Dendritic cell treated with granulocyte-macrophage colony-stimulating factor and Interleukin-4, amounts not matched to agents 40 ng/mL and 50 ng/mL, for 4 days (primary cell): ENCODE data around the gene BLID.

Experiments used
- H3K27ac Mint-ChIP-seq: one replicate; pipeline ENCODE4 v1.8.0; 2022; ENCODE audit warnings: mild to moderate bottlenecking, mixed read lengths
- H3K27me3 Mint-ChIP-seq: one replicate; pipeline ENCODE4 v1.8.0; 2022; ENCODE audit warnings: mild to moderate bottlenecking, mixed read lengths
- H3K36me3 Mint-ChIP-seq: one replicate; pipeline ENCODE4 v1.8.0; 2022; ENCODE audit warnings: low read depth, mixed read lengths
- H3K4me1 Mint-ChIP-seq: one replicate; pipeline ENCODE4 v1.8.0; 2022; ENCODE audit warnings: low read depth, mixed read lengths
- H3K4me3 Mint-ChIP-seq: one replicate; pipeline ENCODE4 v1.8.0; 2022; ENCODE audit warnings: mild to moderate bottlenecking, moderate library complexity, mixed read lengths
- H3K9me3 Mint-ChIP-seq: one replicate; pipeline ENCODE4 v1.8.0; 2022; ENCODE audit warnings: mixed read lengths
- intact Hi-C: fragments of 100-400 bp; cut with micrococcal nuclease; formaldehyde crosslinking; loops from one replicate; pipeline ENCODE4 v1.15.0; 2022

Gene BLID

GRCh38 chr11:122105044-122105758 lies 10.8 kb downstream of the BLID start:
- intact Hi-C loops: no loop called here
- H3K27ac Mint-ChIP-seq: no peak overlapping the region
- peaks cover 3% of the 10 kb centered on the region for H3K4me1 Mint-ChIP-seq
- H3K9me3 Mint-ChIP-seq: no peaks in the 10 kb centered on the region
- peaks cover 24% of the 10 kb centered on the region for H3K27me3 Mint-ChIP-seq
- no peak overlapping the region for H3K4me3 Mint-ChIP-seq
- H3K36me3 Mint-ChIP-seq: no peaks in the 10 kb centered on the region

DNA sequence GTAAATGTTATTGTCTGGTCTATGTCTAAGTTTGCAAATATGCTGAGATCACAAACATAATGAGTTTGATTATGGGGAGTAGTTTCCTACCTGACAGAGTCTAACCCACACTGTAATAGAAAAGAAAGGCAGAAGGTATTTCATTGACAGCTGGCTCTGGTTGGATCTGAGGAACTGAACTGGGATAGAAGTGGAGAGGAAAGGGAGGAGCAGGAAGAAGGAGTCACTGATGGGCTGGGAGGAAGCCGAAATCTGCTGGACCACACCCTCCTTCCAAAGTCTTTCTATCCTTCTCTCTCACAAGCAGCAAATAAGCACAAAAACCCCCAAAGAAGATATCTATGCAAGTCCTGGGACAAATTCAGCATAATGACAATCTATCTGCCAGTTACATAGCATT lies 11.7 kb downstream of the BLID start:
- Mint-ChIP-seq H3K9me3 (no peaks in the 10 kb centered on the region), H3K4me3 (no peak overlapping the region), H3K27me3 (peaks cover 33% of the 10 kb centered on the region), H3K36me3 (no peaks in the 10 kb centered on the region), H3K4me1 (peaks cover 6% of the 10 kb centered on the region), H3K27ac (no peak overlapping the region)
- intact Hi-C loops: loop anchor here (5.0 kb wide), 1 partner anchor 447 kb away; no protein-coding TSS in a partner anchor

GRCh38 chr11:122103726-122104125 lies 12.3 kb downstream of the BLID start:
- intact Hi-C loops: loop anchor here (5.0 kb wide), 1 partner anchor 446 kb away; no protein-coding TSS in a partner anchor
- Mint-ChIP-seq H3K27ac (no peak overlapping the region), H3K27me3 (peaks cover 36% of the 10 kb centered on the region), H3K36me3 (no peaks in the 10 kb centered on the region), H3K9me3 (no peaks in the 10 kb centered on the region), H3K4me3 (no peak overlapping the region), H3K4me1 (peaks cover 6% of the 10 kb centered on the region)

DNA sequence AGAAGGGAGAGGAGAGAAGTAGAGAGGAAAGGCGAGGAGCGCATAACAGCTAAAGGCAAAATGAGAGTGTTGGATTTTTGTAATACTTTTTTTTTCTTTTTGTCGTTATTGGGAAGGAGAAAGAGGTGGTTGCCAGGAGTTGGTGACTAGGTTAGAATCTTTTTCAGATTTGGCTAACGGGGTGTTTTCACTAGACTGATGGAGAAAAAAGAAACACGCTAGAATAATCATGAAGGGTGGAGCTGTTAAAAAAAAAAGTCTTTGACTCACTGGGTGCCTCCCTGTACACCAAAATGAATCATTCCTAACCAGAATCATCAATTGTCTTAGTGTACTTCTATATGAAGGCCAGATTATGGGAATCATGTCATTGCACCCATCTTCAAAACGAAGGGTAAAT lies 12.7 kb downstream of the BLID start:
- Mint-ChIP-seq H3K27ac (no peak overlapping the region), H3K36me3 (no peaks in the 10 kb centered on the region)

GRCh38 chr11:122102426-122102825 lies 13.6 kb downstream of the BLID start:
- Mint-ChIP-seq H3K4me3 (no peak overlapping the region), H3K27me3 (peaks cover 44% of the 10 kb centered on the region), H3K36me3 (no peaks in the 10 kb centered on the region), H3K9me3 (no peaks in the 10 kb centered on the region), H3K4me1 (peaks cover 6% of the 10 kb centered on the region), H3K27ac (no peak overlapping the region)
- intact Hi-C loops: loop anchor here (5.0 kb wide), 1 partner anchor 445 kb away; no protein-coding TSS in a partner anchor

More for the DNA sequence above, 12.7 kb downstream of the BLID start:
- Mint-ChIP-seq H3K4me1 (peaks cover 6% of the 10 kb centered on the region), H3K27me3 (peaks cover 36% of the 10 kb centered on the region), H3K9me3 (no peaks in the 10 kb centered on the region), H3K4me3 (no peak overlapping the region)
- intact Hi-C loops: loop anchor here (5.0 kb wide), 1 partner anchor 446 kb away; no protein-coding TSS in a partner anchor

DNA sequence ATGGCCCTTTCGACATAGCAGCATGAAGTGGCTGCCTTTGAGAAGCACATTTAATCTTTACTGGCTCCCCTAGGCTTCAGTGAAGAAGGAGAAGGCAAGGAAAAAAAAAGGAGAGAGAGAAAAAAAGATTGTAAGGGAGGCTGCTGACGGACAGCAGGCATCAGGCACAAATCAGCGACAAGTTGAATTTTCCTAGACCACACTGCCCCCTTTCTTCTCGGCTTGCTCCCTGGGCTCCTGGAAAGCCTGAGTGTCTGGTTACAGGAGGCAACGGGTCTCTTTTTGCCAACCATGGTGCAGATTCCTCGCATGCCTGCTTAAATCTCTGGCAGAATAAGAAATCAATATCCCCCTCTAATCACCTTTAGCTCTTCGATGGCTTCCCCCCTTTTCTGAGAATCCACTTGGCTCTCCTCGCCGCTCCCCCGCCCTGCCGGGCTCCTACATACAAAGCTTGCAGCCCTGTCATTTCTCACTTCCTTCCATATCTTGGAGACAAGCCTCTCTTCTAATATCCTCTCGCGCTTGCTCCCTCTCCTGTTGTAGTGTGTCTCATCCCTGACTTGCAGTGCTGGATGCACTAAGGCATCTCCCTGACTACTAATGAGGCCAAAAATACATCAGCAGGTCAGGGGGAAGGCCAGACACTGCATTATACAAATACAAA lies 14.3 kb downstream of the BLID start:
- no peaks in the 10 kb centered on the region for H3K9me3 Mint-ChIP-seq
- H3K27ac Mint-ChIP-seq: no peak overlapping the region
- H3K36me3 Mint-ChIP-seq: no peaks in the 10 kb centered on the region
- H3K4me1 Mint-ChIP-seq: peaks cover 6% of the 10 kb centered on the region
- intact Hi-C loops: loop anchor here (5.0 kb wide), 1 partner anchor 444 kb away; no protein-coding TSS in a partner anchor
- no peak overlapping the region for H3K4me3 Mint-ChIP-seq
- peaks cover 47% of the 10 kb centered on the region for H3K27me3 Mint-ChIP-seq

DNA sequence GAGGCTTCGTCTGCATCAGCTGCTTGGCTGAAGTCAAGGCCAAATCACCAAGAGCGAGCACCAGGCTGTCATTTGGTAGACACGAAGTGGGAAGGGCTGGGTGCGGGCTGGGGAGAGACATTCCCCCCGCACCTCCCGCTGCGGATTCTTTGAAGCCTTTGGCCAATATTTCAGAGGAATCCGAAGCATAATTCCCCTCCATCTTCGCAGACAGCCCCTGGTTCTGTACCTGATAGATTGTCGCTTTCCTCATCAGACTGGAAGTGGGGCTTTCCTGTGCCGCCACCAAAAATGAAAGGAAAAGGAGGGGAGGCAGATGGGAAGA lies 15.3 kb downstream of the BLID start:
- peaks cover 6% of the 10 kb centered on the region for H3K4me1 Mint-ChIP-seq
- H3K27me3 Mint-ChIP-seq: peaks cover 54% of the 10 kb centered on the region
- H3K27ac Mint-ChIP-seq: no peak overlapping the region
- no peaks in the 10 kb centered on the region for H3K36me3 Mint-ChIP-seq
- H3K9me3 Mint-ChIP-seq: no peaks in the 10 kb centered on the region
- no peak overlapping the region for H3K4me3 Mint-ChIP-seq
- intact Hi-C loops: loop anchor here (5.0 kb wide), 1 partner anchor 443 kb away; no protein-coding TSS in a partner anchor

GRCh38 chr11:122100037-122100755 lies 15.8 kb downstream of the BLID start:
- H3K27ac Mint-ChIP-seq: no peak overlapping the region
- H3K4me1 Mint-ChIP-seq: peaks cover 6% of the 10 kb centered on the region
- H3K27me3 Mint-ChIP-seq: peaks cover 50% of the 10 kb centered on the region
- H3K9me3 Mint-ChIP-seq: no peaks in the 10 kb centered on the region
- no peaks in the 10 kb centered on the region for H3K36me3 Mint-ChIP-seq
- intact Hi-C loops: loop anchor here (5.0 kb wide), 1 partner anchor 443 kb away; no protein-coding TSS in a partner anchor
- H3K4me3 Mint-ChIP-seq: no peak overlapping the region

GRCh38 chr11:122099374-122100036 lies 16.5 kb downstream of the BLID start:
- Mint-ChIP-seq H3K27ac (no peak overlapping the region), H3K36me3 (no peaks in the 10 kb centered on the region), H3K9me3 (no peaks in the 10 kb centered on the region), H3K27me3 (peaks cover 45% of the 10 kb centered on the region), H3K4me3 (no peak overlapping the region), H3K4me1 (peaks cover 6% of the 10 kb centered on the region)
- intact Hi-C loops: loop anchor here (5.0 kb wide), 1 partner anchor 442 kb away; no protein-coding TSS in a partner anchor

DNA sequence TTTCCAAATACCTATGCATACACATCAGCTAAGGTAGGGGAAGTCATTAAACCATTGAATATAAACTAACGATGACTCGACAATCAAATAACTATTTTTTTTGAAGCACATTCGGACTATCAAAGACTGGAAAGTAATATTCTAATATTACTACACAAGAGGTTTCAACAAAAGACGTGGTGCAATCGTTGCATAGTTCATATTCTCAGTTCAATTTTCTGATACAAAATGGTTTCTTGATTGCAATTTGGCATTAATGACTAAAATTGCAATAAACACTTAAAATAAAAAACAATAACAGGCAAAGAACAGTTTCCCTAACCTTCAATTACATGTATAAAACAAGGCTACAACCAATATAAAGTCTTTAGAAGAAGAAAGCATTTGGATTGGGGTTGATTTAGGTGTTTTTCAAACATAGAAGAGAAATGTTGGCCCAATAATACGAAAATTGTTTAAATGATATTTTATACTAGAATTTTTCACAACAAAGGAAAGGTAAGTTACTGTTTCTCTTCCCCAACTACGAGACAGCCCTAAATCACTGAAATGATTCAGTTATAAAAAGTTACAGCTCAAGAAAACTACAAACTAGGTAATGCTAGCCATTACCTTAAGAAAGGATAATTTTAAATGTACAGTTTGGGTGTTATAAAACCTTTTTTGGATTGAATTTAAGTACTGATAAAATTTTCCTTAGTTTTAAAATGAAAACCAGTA lies 17.6 kb downstream of the BLID start:
- H3K9me3 Mint-ChIP-seq: no peaks in the 10 kb centered on the region
- intact Hi-C loops: no loop called here
- H3K4me3 Mint-ChIP-seq: no peak overlapping the region
- peaks cover 45% of the 10 kb centered on the region for H3K27me3 Mint-ChIP-seq
- no peaks in the 10 kb centered on the region for H3K36me3 Mint-ChIP-seq
- no peak overlapping the region for H3K27ac Mint-ChIP-seq
- H3K4me1 Mint-ChIP-seq: peaks cover 6% of the 10 kb centered on the region

DNA sequence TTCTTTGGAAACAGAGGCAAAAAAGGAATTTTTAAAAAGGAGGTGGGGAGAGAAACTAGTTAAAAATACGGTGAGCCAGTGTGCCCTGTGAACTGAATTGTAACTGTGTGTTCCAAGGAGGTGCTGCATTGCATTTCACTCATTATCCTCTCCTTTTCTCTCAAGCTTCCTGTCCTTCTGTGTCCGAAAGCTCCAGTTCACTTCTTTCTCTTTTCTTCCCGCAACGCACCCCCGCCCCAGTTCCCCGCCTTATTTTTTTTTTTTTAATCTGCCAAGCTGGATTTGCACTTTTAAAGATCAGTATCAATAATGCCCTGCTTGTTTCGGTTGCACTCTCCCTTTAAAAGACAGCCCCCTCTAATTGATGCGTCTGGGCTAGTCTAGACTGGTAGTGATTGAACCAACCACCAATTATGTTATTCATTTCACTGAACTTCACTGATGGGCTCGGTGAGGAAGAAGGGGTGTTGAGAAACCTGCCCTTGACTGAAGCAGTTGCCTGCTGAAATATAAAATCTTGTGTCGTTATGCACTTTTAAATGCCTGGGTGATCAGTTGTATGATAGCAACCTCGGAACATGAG lies 18.5 kb downstream of the BLID start:
- Mint-ChIP-seq H3K36me3 (no peaks in the 10 kb centered on the region), H3K27ac (no peak overlapping the region), H3K9me3 (no peaks in the 10 kb centered on the region), H3K4me3 (no peak overlapping the region), H3K27me3 (peaks cover 45% of the 10 kb centered on the region), H3K4me1 (peaks cover 6% of the 10 kb centered on the region)
- intact Hi-C loops: no loop called here

DNA sequence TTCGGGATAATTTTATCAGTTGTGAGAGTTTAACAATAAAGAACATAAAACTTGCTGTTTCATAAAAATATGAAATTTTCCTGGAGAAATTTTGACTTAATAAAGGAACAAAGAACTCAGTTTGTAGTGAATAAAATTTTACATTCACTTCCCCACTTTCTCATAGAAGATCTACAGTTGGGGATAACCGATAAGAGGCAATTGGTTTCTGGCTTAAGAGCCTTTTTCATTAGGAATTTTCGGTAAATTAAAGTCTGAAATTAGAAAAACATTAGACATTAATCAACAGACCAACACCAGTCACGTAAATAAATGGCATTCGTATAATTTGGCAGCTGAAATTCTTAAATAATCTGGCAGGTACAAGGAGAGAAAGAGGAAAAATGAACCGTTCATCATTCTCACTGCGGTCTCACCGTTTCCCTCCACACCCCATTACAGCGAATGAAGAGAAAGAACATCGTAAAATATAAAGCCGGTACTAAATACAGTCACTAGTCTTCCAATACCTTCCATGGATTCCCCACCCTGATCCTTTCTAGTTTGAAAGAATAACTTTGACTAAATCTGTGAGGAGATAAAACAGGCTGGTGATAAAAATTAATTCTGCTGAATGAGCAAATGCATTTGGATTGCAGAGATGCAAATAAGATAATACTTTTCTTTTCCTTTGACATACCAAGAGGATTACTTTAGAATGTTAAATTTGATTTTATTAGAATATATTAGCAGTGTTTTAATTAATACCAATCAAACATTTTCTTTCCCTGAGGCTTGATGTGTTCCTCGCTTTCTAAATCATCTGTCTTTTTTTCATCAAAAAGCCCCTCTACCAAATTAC lies 19.5 kb downstream of the BLID start:
- Mint-ChIP-seq H3K4me1 (peaks cover 6% of the 10 kb centered on the region), H3K27me3 (peaks cover 50% of the 10 kb centered on the region), H3K36me3 (no peaks in the 10 kb centered on the region), H3K4me3 (no peak overlapping the region), H3K9me3 (no peaks in the 10 kb centered on the region), H3K27ac (no peak overlapping the region)
- intact Hi-C loops: no loop called here
